Hematopoietic multipotent progenitor cell treated with erythropoietin and hydrocortisone succinate and interleukin-3 and kit ligand, for 8 days (in vitro differentiated cells): ENCODE measurements around the gene LIMS3.
"Not testable (repeated sequence)": the region's sequence is repeated elsewhere in the genome, so short reads cannot be mapped to it uniquely, and the experiment has no call there.

Experiments
- DNase-seq: peaks from one replicate; pipeline ENCODE4 v3.0.0-alpha.2; 2015

The LIMS3 gene, protein sequence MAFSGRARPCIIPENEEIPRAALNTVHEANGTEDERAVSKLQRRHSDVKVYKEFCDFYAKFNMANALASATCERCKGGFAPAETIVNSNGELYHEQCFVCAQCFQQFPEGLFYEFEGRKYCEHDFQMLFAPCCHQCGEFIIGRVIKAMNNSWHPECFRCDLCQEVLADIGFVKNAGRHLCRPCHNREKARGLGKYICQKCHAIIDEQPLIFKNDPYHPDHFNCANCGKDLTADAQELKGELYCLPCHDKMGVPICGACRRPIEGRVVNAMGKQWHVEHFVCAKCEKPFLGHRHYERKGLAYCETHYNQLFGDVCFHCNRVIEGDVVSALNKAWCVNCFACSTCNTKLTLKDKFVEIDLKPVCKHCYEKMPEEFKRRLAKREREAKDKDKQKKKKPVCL

DNA sequence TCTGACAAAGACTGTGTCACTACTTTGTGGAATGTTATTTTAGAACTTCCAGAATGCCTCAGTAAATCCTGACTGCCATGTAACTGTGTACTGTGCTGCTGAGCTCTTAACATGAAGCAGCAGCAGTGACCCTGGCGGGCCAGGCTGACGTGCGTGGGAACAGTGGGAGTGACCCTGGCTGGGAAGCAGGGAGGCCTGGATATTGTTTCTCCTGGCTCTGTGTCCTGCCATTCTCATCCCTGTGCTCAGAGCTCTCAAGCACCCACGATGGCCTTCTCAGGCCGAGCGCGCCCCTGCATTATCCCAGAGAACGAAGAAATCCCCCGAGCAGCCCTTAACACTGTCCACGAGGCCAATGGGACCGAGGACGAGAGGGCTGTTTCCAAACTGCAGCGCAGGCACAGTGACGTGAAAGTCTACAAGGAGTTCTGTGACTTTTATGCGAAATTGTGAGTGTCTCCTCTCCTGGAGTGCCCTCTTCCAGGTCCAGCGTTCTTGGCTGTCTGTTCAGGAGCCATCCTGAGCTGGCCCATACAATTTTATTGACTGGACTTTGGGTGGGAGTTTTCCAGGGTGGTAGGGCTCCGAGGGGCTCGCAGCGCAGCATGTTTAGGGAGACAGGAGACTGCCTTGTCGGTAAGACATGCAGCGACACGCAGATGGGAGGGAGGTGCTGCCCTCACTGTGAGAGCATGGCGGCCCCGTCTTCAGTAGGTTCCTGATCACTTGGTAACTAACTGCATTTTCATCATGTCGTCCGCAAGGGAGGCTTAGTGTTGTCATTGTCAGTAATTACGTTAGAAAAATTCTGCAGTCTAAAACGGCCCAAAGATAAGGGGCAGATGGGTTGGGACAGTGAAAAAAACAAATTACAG lies at the start of gene LIMS3:
TSS of gene LIMS3 (plus strand) at position 227 of the 875 bp plus-strand sequence. CDS start at position 268, 41 bp downstream.
- DNase-seq: not testable (repeated sequence)

GRCh38 chr2:109871129-109871751 lies 27.2 kb upstream of the LIMS3 start:
- not testable (repeated sequence) for DNase-seq

GRCh38 chr2:109876625-109877024 lies 21.9 kb upstream of the LIMS3 start:
- DNase-seq: not testable (repeated sequence)

GRCh38 chr2:109882112-109882511 lies 16.4 kb upstream of the LIMS3 start:
- DNase-seq: not testable (repeated sequence)

- DNase-seq: not testable (repeated sequence)
Observed at GRCh38 chr2:109888414-109888813, 10.1 kb upstream of the LIMS3 start.

DNA sequence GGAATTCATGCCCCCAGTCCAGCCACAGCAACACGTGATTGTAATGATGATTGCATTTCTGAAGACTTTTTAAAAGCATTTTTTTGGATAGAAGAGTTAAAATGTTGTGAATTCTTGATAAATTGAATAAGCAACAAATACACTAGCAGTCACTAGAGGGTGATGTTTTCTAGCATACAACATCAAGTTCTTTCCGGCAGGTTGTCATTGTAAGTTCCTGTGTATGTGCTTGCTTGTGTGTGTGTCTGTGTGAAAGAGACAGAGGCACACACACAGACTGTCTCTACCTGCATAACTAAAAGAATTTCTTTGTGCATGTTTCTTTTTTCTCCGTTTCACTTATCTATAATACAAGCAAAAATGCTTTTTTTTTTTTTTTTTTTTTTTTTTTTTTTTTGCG lies 8.6 kb upstream of the LIMS3 start:
- not testable (repeated sequence) for DNase-seq

- not testable (repeated sequence) for DNase-seq
Observed at GRCh38 chr2:109891024-109891423, 7.5 kb upstream of the LIMS3 start.

GRCh38 chr2:109893736-109894135 lies 4.8 kb upstream of the LIMS3 start:
- not testable (repeated sequence) for DNase-seq

- not testable (repeated sequence) for DNase-seq
Observed at GRCh38 chr2:109894141-109894540, 4.3 kb upstream of the LIMS3 start.

DNA sequence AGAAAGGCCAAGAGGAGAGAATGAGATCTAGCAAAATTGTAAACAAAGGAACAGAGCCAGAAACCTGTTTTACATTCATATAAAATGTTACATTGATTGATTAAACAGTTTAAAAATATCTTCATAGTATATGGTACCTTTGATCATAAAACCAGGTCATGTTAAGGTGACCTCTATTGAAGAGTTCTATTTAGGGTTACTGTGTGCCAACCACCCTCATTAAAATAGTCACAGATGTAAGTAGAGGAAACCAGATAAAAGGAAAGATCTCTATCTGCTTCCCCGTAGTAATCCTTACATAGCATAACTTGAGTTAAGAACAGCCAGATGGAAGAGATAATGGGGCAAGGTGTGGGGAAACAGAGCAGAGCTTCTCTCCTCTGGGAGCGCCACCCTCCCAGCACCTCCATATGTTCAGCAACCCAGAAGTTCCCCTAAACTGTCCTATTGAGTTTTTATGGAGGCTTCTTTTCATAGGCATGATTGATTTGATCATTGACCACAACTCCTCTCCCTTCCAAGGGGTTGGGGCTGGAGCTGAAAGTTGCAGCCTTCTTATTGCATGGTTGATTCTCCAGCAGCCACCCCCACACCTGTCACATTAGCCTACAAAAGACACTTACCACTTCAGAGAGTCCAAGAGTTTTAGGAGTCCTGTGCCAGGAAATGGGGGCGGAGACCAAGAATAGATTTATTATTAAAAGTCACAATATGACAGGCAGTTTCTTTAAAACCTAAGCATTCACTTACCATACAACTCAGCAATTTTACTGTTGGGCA lies 3.2 kb upstream of the LIMS3 start:
- DNase-seq: not testable (repeated sequence)

DNA sequence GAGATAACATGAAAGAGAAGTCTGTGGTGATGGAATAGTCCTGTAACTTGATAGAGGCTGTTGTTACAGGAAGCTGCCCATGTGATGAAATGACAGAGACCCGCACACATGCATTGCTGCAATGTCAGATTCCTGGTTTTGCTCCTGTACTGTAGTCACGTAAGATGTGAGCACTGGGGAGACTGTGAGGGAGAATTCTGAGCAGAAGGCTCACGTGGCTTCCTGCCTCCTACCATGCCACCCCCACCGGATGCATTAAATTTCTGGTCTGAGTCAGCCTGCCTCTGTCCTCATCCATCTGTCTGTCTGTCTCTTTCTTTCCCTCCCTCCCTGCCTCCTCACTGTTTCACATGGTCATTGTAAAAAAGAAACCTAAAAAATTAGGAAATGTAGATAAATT lies 2.3 kb upstream of the LIMS3 start:
- not testable (repeated sequence) for DNase-seq

DNA sequence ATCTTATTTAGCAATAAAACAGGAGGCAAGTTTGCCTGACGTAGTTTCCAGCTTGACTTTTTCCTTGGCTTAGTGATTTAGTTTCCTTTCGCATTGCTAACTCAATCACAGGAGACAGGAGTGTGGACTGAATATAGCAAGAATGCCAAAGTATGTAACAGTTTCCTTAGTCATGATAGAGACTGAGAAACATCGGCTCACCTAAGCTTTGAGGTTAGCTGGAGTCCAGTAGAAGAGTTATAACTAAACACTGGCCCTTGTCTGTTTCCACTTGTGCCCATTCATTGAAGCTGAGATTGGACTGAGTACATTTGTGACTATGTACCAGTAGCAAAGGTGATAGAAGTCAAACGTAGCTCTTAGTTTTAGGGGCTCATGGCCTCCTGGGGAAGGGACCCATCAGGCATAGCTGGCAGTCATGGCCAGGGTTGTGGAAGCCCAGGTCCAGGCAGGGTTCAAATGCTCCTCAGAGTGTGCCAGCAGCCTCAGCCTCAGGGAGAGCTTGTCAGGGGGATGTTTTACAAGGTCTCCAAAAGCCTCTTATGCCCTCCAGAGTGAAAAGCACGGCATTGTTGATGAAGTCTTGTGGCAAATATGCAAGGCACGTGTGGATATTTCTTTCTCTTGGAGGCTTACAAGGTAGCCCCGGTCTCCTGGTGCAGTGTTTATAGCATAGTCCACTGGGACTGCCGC lies 573 bp upstream of the LIMS3 start:
- DNase-seq: not testable (repeated sequence)

GRCh38 chr2:109905796-109906195 lies 7.3 kb downstream of the LIMS3 start:
- DNase-seq: not testable (repeated sequence)

GRCh38 chr2:109908626-109909025 lies 10.1 kb downstream of the LIMS3 start:
- DNase-seq: not testable (repeated sequence)

- not testable (repeated sequence) for DNase-seq
Observed at GRCh38 chr2:109910789-109911188, 12.3 kb downstream of the LIMS3 start.

- not testable (repeated sequence) for DNase-seq
Observed at GRCh38 chr2:109913911-109914310, 15.4 kb downstream of the LIMS3 start.

DNA sequence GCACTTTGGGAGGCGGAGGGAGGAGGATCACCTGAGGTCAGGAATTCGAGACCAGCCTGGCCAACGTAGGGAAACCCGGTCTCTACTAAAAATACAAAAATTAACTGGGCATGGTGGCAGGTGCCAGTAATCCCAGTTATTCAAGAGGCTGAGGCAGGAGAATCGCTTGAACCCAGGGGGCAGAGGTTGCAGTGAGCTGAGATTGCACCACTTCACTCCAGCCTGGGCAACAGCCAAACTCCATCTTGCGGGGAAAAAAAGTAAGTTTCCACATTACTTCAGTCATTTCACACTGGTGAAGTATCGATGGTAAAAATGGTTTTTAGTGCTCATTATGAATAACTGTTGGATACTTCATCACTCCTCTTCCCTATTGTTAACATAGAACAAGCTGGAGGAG lies 16.1 kb downstream of the LIMS3 start:
- DNase-seq: not testable (repeated sequence)

GRCh38 chr2:109915830-109916229 lies 17.3 kb downstream of the LIMS3 start:
- DNase-seq: not testable (repeated sequence)

GRCh38 chr2:109920162-109920561 lies 21.7 kb downstream of the LIMS3 start:
- DNase-seq: not testable (repeated sequence)

GRCh38 chr2:109921543-109922384 lies 23.3 kb downstream of the LIMS3 start:
- DNase-seq: not testable (repeated sequence)

DNA sequence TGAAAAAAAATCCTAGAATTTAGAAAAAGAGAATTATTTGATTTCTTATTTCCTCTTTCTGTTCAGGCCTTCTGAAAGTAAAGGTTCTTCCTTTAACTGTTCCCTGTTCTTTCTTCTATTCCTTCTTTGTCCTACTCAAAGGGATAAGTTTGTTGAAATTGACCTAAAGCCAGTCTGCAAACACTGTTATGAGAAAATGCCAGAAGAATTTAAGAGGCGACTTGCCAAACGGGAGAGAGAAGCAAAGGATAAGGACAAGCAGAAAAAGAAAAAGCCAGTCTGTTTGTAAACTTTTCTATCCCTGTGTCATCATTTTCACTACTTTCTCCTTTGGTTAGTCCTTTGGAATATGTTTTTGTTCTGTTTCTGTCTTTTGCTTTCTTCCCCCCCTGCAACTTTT lies 26.0 kb downstream of the LIMS3 start:
- DNase-seq: not testable (repeated sequence)
